Measurements from ENCODE around the gene DNAH14.
"Not testable (repeated sequence)": the region's sequence is repeated elsewhere in the genome, so short reads cannot be mapped to it uniquely, and the experiment has no call there.

Gene DNAH14

GRCh38 chr1:224989615-224990014, 60.1 kb downstream of the DNAH14 start:
- no peak overlapping the region for H3K4me3 ChIP-seq (ENCODE audit: low read depth, low read length)
- ChIA-PET CTCF (interaction anchor here (0.6 to 0.9 kb wide), 2 partner anchors 67 to 1163 kb away, joined by 4 to 5 read pairs; no protein-coding TSS in a partner anchor), POLR2A (interaction anchor here (0.6 kb wide), 1 partner anchor 292 kb away, joined by 5 read pairs; no protein-coding TSS in a partner anchor)
- no peaks in the 10 kb centered on the region for H3K9me3 ChIP-seq (ENCODE audit: control insufficient read depth, insufficient read depth, low read depth, low read length)
- H3K36me3 ChIP-seq (ENCODE audit: control insufficient read depth in 2 of 2, insufficient read depth in 1 of 2, low read length in 2 of 2): no peaks in the 10 kb centered on the region
- H3K27ac ChIP-seq (ENCODE audit: extremely low read depth, low read depth, low read length): no peak overlapping the region
- H3K4me1 ChIP-seq (ENCODE audit: control insufficient read depth, insufficient read depth, low read length): no peaks in the 10 kb centered on the region
- TF ChIP-seq ZNF530 (tag by site-specific recombination; IDR thresholded peaks at IDR 0.05; ENCODE audit: low read depth): no peak
- no peak for TF ChIP-seq ZNF138 (tag by site-specific recombination; IDR thresholded peaks at IDR 0.05; ENCODE audit: borderline replicate concordance)
- no peak for TF ChIP-seq ZNF112 (tag by site-specific recombination; IDR thresholded peaks at IDR 0.05)
- TF ChIP-seq ZNF248 (tag by site-specific recombination; IDR thresholded peaks at IDR 0.05): no peak
- no peak for TF ChIP-seq ZNF223 (tag by site-specific recombination; IDR thresholded peaks at IDR 0.05)
- TF ChIP-seq ZBTB20 (tag by site-specific recombination; IDR thresholded peaks at IDR 0.05): no peak
- no peak for TF ChIP-seq ZNF549 (tag by site-specific recombination; IDR thresholded peaks at IDR 0.05)
- no peak for TF ChIP-seq ZNF623 (tag by site-specific recombination; IDR thresholded peaks at IDR 0.05)
- TF ChIP-seq ZNF707 (tag by site-specific recombination; IDR thresholded peaks at IDR 0.05): no peak
- no peak for TF ChIP-seq SP2 (tag by site-specific recombination; IDR thresholded peaks at IDR 0.05)
- no peak for TF ChIP-seq ZNF518A (tag by site-specific recombination; conservative IDR thresholded peaks at IDR 0.05; ENCODE audit: low read depth)
- TF ChIP-seq, protein P1, sequence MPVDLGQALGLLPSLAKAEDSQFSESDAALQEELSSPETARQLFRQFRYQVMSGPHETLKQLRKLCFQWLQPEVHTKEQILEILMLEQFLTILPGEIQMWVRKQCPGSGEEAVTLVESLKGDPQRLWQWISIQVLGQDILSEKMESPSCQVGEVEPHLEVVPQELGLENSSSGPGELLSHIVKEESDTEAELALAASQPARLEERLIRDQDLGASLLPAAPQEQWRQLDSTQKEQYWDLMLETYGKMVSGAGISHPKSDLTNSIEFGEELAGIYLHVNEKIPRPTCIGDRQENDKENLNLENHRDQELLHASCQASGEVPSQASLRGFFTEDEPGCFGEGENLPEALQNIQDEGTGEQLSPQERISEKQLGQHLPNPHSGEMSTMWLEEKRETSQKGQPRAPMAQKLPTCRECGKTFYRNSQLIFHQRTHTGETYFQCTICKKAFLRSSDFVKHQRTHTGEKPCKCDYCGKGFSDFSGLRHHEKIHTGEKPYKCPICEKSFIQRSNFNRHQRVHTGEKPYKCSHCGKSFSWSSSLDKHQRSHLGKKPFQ (tag by site-specific recombination; IDR thresholded peaks at IDR 0.05): no peak
- no peak for TF ChIP-seq TRIM28 (IDR thresholded peaks at IDR 0.05; ENCODE audit: borderline replicate concordance, low read length)
- no peak for TF ChIP-seq ZFP3 (tag by site-specific recombination; IDR thresholded peaks at IDR 0.05; ENCODE audit: low read depth)
- no peak for TF ChIP-seq ZNF501 (tag by site-specific recombination; IDR thresholded peaks at IDR 0.05)

DNA sequence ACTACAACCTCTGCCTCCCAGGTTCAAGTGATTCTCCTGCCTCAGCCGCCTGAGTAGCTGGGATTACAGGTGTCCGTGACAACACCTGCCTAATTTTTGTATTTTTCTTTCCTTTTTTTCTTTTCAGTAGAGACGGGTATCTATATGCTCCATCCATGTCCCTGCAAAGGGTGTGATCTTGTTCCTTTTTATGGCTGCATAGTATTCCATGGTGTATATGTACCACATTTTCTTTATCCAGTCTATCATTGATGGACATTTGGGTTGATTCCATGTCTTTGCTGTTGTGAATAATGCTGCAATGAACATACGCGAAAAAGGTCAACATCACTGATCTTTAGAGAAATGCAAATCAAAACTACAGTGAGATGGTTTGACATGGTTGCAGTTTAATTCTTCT, 62.1 kb downstream of the DNAH14 start:
- POLR2A ChIA-PET; H3K27ac ChIP-seq (ENCODE audit: extremely low read depth, low read depth, low read length); CTCF ChIA-PET; H3K9me3 ChIP-seq (ENCODE audit: control insufficient read depth, insufficient read depth, low read depth, low read length); H3K4me3 ChIP-seq (ENCODE audit: low read depth, low read length); H3K4me1 ChIP-seq (ENCODE audit: control insufficient read depth, insufficient read depth, low read length); H3K36me3 ChIP-seq (ENCODE audit: control insufficient read depth in 2 of 2, insufficient read depth in 1 of 2, low read length in 2 of 2): not testable (repeated sequence)
- 0 out of 2 replicates have a peak, but pooled peaks have one; percentile 48 for TF ChIP-seq ZNF580 (tag by site-specific recombination; IDR thresholded peaks at IDR 0.05)
- TF ChIP-seq ZNF280D (tag by site-specific recombination; IDR thresholded peaks at IDR 0.05): peak; percentile 45; the same call in 1 of the 2 replicates
- peak; percentile 95 for TF ChIP-seq ZNF146 (tag by site-specific recombination; IDR thresholded peaks at IDR 0.05)
